Neural cell (in vitro differentiated cells): Measurements from ENCODE around the gene MRPS24.

Experiments
- CTCF ChIP-seq: fragments of 450-650 bp; IDR thresholded peaks from 2 replicates; pipeline ENCODE4 v1.5.1; 2014; ENCODE audit warnings: antibody characterized with exemption, mild to moderate bottlenecking, moderate library complexity; ENCODE audit not compliant: poor library complexity, severe bottlenecking
- MXI1 ChIP-seq: fragments of 450-650 bp; conservative IDR thresholded peaks from 2 replicates; pipeline ENCODE4 v1.6.1; 2014; ENCODE audit warnings: antibody characterized with exemption, mild to moderate bottlenecking; ENCODE audit not compliant: poor library complexity, severe bottlenecking
- POLR2AphosphoS5 ChIP-seq: IDR thresholded peaks from 2 replicates; pipeline ENCODE4 v1.6.1; 2012
- REST ChIP-seq: IDR thresholded peaks from 2 replicates; pipeline ENCODE4 v1.6.1; 2012; ENCODE audit warnings: borderline replicate concordance

- TF ChIP-seq POLR2AphosphoS5 (no peak), CTCF (no peak), REST (no peak), MXI1 (no peak)
These were observed 10.2 kb upstream of the MRPS24 start for GRCh38 chr7:43879477-43879876.
